Measurements from ENCODE around the gene ADRM1. TPM values are rescaled to one million over a fixed set of nuclear protein-coding genes. Genes with fewer than 3 reads are reported as not detected.

Gene ADRM1
- total RNA-seq, 2 donors from 2014 or later = 70.5 to 109 TPM

DNA sequence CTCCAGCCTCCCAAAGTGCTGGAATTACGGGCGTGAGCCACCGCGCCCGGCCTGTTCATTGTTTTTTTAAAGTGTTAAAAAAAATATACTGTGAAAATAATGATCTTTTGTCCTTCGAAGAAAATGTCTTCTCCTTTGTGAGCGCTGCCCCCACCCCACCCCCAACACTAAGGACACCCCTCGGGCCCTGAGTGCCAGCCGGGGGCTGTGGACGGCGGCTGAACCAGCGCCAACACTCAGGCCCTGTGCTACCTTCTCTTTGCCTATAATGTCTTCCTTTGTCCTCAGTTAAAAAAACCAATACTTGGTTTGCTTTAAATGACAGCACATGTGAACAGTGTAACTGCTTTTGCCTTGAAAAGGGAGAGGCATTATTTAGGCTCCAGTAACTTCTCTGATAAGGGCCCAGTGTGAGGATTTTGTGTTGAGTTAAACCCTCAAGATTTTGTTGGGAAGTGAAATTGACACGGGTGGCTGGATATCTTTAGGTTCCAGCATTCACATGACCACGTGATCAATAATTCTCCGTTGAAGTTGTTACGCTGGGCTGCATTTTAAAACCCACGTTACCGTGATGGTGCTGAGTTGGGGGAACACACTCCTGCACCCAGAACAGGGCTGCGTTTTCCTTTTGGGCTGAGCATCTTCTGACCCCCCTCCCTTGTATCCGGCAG is 9.5 kb upstream of the ADRM1 start:
- Histone ChIP-seq H3K27me3 (no peaks in the 10 kb centered on the region), H3K27ac (no peak overlapping the region), H3K36me3 (no peaks in the 10 kb centered on the region), H3K4me3 (no peak overlapping the region), H3K4me1 (no peaks in the 10 kb centered on the region), H3K9me3 (no peaks in the 10 kb centered on the region), H3K9ac (ENCODE audit: low read depth in 2 of 2, low read length in 2 of 2) (no peak overlapping the region)
- intact Hi-C loops (cut with DNase I) = no loop called here
- no peak for DNase-seq
- no peak for TF ChIP-seq CTCF (IDR thresholded peaks at IDR 0.05)

GRCh38 chr20:62293946-62294345 is 8.9 kb upstream of the ADRM1 start:
- Histone ChIP-seq H3K4me1 (no peaks in the 10 kb centered on the region), H3K9me3 (no peaks in the 10 kb centered on the region), H3K9ac (ENCODE audit: low read depth in 2 of 2, low read length in 2 of 2) (no peak overlapping the region), H3K36me3 (no peaks in the 10 kb centered on the region), H3K27ac (no peak overlapping the region), H3K4me3 (no peak overlapping the region), H3K27me3 (no peaks in the 10 kb centered on the region)
- TF ChIP-seq CTCF (IDR thresholded peaks at IDR 0.05) = no peak
- intact Hi-C loops (cut with DNase I) = no loop called here
- DNase-seq = no peak

DNA sequence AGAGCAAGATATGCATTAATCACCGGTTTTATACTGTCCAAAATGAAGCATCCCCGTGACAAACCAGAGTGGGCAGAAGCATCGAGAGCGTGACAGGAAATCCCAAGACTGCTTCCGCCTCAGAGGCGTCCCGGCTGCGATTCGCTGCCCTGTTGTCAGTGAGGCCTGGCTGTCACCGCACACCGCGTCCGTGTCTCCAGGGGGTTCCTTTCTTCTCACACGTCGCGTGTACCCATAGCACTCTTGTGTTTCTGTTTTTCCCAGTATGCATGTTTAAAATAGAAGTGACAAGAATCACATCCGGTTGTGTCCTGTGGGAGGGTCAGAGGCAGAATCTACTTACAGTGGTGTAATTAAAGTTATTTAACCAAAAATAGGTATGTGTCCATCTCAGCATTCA is 8.3 kb upstream of the ADRM1 start:
- H3K36me3 ChIP-seq = no peaks in the 10 kb centered on the region
- no peak overlapping the region for H3K4me3 ChIP-seq
- H3K9ac ChIP-seq (ENCODE audit: low read depth in 2 of 2, low read length in 2 of 2) = no peak overlapping the region
- no peak for DNase-seq
- H3K4me1 ChIP-seq = no peaks in the 10 kb centered on the region
- no peak for TF ChIP-seq CTCF (IDR thresholded peaks at IDR 0.05)
- H3K9me3 ChIP-seq = no peaks in the 10 kb centered on the region
- intact Hi-C loops (cut with DNase I) = no loop called here
- no peak overlapping the region for H3K27ac ChIP-seq
- no peaks in the 10 kb centered on the region for H3K27me3 ChIP-seq

GRCh38 chr20:62296724-62297448 is 5.9 kb upstream of the ADRM1 start:
- intact Hi-C loops (cut with DNase I) = no loop called here
- Histone ChIP-seq H3K36me3 (no peaks in the 10 kb centered on the region), H3K27ac (no peak overlapping the region), H3K27me3 (no peaks in the 10 kb centered on the region), H3K4me3 (no peak overlapping the region), H3K4me1 (no peaks in the 10 kb centered on the region), H3K9ac (ENCODE audit: low read depth in 2 of 2, low read length in 2 of 2) (no peak overlapping the region), H3K9me3 (no peaks in the 10 kb centered on the region)
- no peak for DNase-seq
- no peak for TF ChIP-seq CTCF (IDR thresholded peaks at IDR 0.05)

- no peak overlapping the region for H3K4me3 ChIP-seq
- H3K27ac ChIP-seq = no peak overlapping the region
- no peaks in the 10 kb centered on the region for H3K27me3 ChIP-seq
- H3K36me3 ChIP-seq = no peaks in the 10 kb centered on the region
- intact Hi-C loops (cut with DNase I) = no loop called here
- H3K9ac ChIP-seq (ENCODE audit: low read depth in 2 of 2, low read length in 2 of 2) = no peak overlapping the region
- no peak for TF ChIP-seq CTCF (IDR thresholded peaks at IDR 0.05)
- H3K4me1 ChIP-seq = no peaks in the 10 kb centered on the region
- DNase-seq = no peak
- H3K9me3 ChIP-seq = no peaks in the 10 kb centered on the region
These were observed 5.2 kb upstream of the ADRM1 start for GRCh38 chr20:62297449-62298227.

Measured in colonic mucosa (tissue), 4 donors.